Mesenchymal stem cell (in vitro differentiated cells and primary cell): Measurements from ENCODE around the gene SMAD6.

Source experiments
- DNase-seq: peaks from one replicate; pipeline ENCODE4 v3.0.0-alpha.2; 2013
- H2AFZ ChIP-seq: one replicate; pipeline ENCODE4 v1.6.1; 2013; ENCODE audit warnings: low read depth, mild to moderate bottlenecking, control low read depth, inconsistent platforms, low read length, moderate library complexity
- H2AK5ac ChIP-seq: 2 replicates; pipeline ENCODE4 v1.6.1; 2013; ENCODE audit warnings: low read length, moderate library complexity, mild to moderate bottlenecking, inconsistent platforms; ENCODE audit not compliant: severe bottlenecking
- H2BK120ac ChIP-seq: one replicate; pipeline ENCODE4 v1.6.1; 2013; ENCODE audit warnings: low read depth, mild to moderate bottlenecking, inconsistent platforms, low read length, moderate library complexity
- H2BK12ac ChIP-seq, 2 experiments: one replicate each; pipeline ENCODE4 v1.6.1; 2013; ENCODE audit warnings: inconsistent platforms in 2 of 2, low read length in 2 of 2, mild to moderate bottlenecking in 2 of 2, moderate library complexity in 2 of 2, control low read depth in 1 of 2
- H2BK15ac ChIP-seq: one replicate; pipeline ENCODE4 v1.6.1; 2013; ENCODE audit warnings: mild to moderate bottlenecking, low read depth, inconsistent platforms; ENCODE audit not compliant: poor library complexity, severe bottlenecking
- H2BK5ac ChIP-seq: 2 replicates; pipeline ENCODE4 v1.6.1; 2013; ENCODE audit warnings: low read depth, mild to moderate bottlenecking, low read length, control low read depth, inconsistent platforms; ENCODE audit not compliant: poor library complexity, severe bottlenecking
- H3K14ac ChIP-seq, 2 experiments: one replicate each; pipeline ENCODE4 v1.6.1; 2013; ENCODE audit warnings: inconsistent platforms in 2 of 2, low read length in 2 of 2, control low read depth in 1 of 2, mild to moderate bottlenecking in 1 of 2, moderate library complexity in 1 of 2
- H3K18ac ChIP-seq, 2 experiments: one replicate each; pipeline ENCODE4 v1.6.1; 2013; ENCODE audit warnings: inconsistent platforms in 2 of 2, low read length in 2 of 2, control low read depth in 1 of 2, low read depth in 1 of 2, mild to moderate bottlenecking in 1 of 2
- H3K23ac ChIP-seq, 2 experiments: one replicate each; pipeline ENCODE4 v1.6.1; 2013; ENCODE audit warnings: inconsistent platforms in 2 of 2, low read length in 2 of 2, mild to moderate bottlenecking in 2 of 2, moderate library complexity in 2 of 2, control low read depth in 1 of 2
- H3K27ac ChIP-seq: 2 replicates; pipeline ENCODE4 v1.5.1; 2013; ENCODE audit warnings: mild to moderate bottlenecking, moderate library complexity, low read length, control low read depth, inconsistent platforms; ENCODE audit not compliant: poor library complexity, severe bottlenecking
- H3K27me3 ChIP-seq, 2 experiments: 2 replicates each; pipeline versions ENCODE4 v1.6.1 to v1.7.0; 2013; ENCODE audit warnings: low read length in 2 of 2, mild to moderate bottlenecking in 2 of 2, moderate library complexity in 2 of 2, control low read depth in 1 of 2, inconsistent platforms in 1 of 2; ENCODE audit not compliant: control insufficient read depth in 1 of 2, insufficient read depth in 1 of 2
- H3K36me3 ChIP-seq, 2 experiments: 2 replicates each; pipeline versions ENCODE4 v1.6.1 to v1.7.0; 2013; ENCODE audit warnings: low read length in 2 of 2, control low read depth in 1 of 2, inconsistent platforms in 1 of 2, low read depth in 1 of 2, mild to moderate bottlenecking in 1 of 2; ENCODE audit not compliant: insufficient read depth in 2 of 2, control insufficient read depth in 1 of 2
- H3K4ac ChIP-seq, 2 experiments: one replicate each; pipeline ENCODE4 v1.6.1; 2013; ENCODE audit warnings: inconsistent platforms in 2 of 2, low read length in 2 of 2, mild to moderate bottlenecking in 2 of 2, moderate library complexity in 2 of 2, control low read depth in 1 of 2, low read depth in 1 of 2
- H3K4me1 ChIP-seq: 2 replicates; pipeline ENCODE4 v1.6.1; 2013; ENCODE audit warnings: low read depth, low read length, control low read depth; ENCODE audit not compliant: control insufficient read depth, insufficient read depth
- H3K4me2 ChIP-seq: 2 replicates; pipeline ENCODE4 v1.6.1; 2013; ENCODE audit warnings: low read length, mild to moderate bottlenecking, inconsistent platforms; ENCODE audit not compliant: poor library complexity, severe bottlenecking
- H3K4me3 ChIP-seq, 2 experiments: 2 replicates each; pipeline versions ENCODE4 v1.5.1 to v1.7.0; 2013; ENCODE audit warnings: low read length in 2 of 2, mild to moderate bottlenecking in 2 of 2, control low read depth in 1 of 2, low read depth in 1 of 2; ENCODE audit not compliant: insufficient read depth in 1 of 2
- H3K79me1 ChIP-seq: replicated peaks from 2 replicates; pipeline ENCODE4 v1.6.1; 2013; ENCODE audit warnings: mild to moderate bottlenecking, control low read depth, low read length, inconsistent platforms; ENCODE audit not compliant: poor library complexity, severe bottlenecking
- H3K9ac ChIP-seq: 2 replicates; pipeline ENCODE4 v1.7.0; 2013; ENCODE audit warnings: mild to moderate bottlenecking, low read length, moderate library complexity
- H3K9me3 ChIP-seq: 2 replicates; pipeline ENCODE4 v1.7.0; 2013; ENCODE audit warnings: mild to moderate bottlenecking, low read length; ENCODE audit not compliant: control insufficient read depth
- H4K8ac ChIP-seq: one replicate; pipeline ENCODE4 v1.6.1; 2013; ENCODE audit warnings: inconsistent platforms, mild to moderate bottlenecking, low read length, moderate library complexity
- H4K91ac ChIP-seq: one replicate; pipeline ENCODE4 v1.6.1; 2013; ENCODE audit warnings: mild to moderate bottlenecking, low read length, inconsistent platforms
- WGBS: methylation state at CpG from one replicate; pipeline ENCODE4 v1.1.7; 2013; ENCODE audit warnings: mixed read lengths; 5-methylcytosine and 5-hydroxymethylcytosine counted together

SMAD6 gene

DNA sequence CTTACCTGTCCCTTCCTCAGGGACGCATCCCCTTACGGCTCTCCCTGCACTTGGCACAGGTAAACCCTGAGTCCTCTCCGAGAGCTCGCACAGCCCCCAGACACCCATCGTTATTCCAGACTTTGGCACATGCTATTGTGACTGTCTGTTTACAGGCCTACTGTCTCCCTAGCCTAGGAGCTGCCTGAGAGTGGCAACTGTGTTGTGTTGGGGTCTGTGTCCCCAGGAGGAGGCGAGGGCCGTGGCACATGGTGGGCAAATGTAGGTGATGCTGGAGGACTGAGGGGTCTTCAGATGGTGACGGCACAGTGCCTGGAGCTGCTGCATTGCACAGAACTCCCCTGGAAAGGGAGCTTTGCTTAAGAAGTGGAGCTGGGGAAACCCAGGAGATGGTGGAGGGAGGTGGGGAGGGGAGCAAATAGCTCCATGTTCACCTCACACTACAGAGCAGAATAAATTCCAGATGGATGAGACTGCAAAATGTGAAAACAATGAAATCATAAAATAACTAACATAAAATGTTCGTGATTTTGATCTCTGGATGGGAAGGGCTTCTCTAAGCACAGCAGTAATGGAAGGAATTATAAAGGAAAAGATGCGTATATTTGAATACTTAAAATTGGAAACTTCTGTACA lies 96.5 kb downstream of the SMAD6 start:
- Histone ChIP-seq H2BK15ac (peak overlapping the region; percentile 26), H3K9ac (peak overlapping the region; percentile 77), H3K4me1 (peaks cover 25% of the 10 kb centered on the region), H3K4me2 (no peak overlapping the region), H3K14ac (peak overlapping the region in 1 of 2 experiments; percentile 53), H3K27ac (peak overlapping the region; percentile 39), H2AK5ac (peak overlapping the region; percentile 46), H3K36me3 (no peaks in the 10 kb centered on the region), H3K4ac (peak overlapping the region in 1 of 2 experiments; percentile 40), H3K79me1 (no peaks in the 10 kb centered on the region), H2BK12ac (peak overlapping the region; percentile 34 to 65), H3K9me3 (no peaks in the 10 kb centered on the region), H3K23ac (peak overlapping the region in 1 of 2 experiments; percentile 84), H3K4me3 (no peak overlapping the region), H2BK120ac (no peak overlapping the region), H4K91ac (peak overlapping the region; percentile 19), H3K18ac (peak overlapping the region in 1 of 2 experiments; percentile 7), H2AFZ (peak overlapping the region; percentile 72), H3K27me3 (no peaks in the 10 kb centered on the region), H4K8ac (peak overlapping the region; percentile 59), H2BK5ac (peak overlapping the region; percentile 39)
- WGBS, result 95% methylated on average over 8 of the region's 10 CpGs
- DNase-seq, result no peak

- Histone ChIP-seq H3K18ac (no peak overlapping the region), H2BK120ac (no peak overlapping the region)
Measured at GRCh38 chr15:66799242-66799641, 97.2 kb downstream of the SMAD6 start.

GRCh38 chr15:66800584-66801235 lies 98.7 kb downstream of the SMAD6 start:
- DNase-seq, result no peak
- Histone ChIP-seq H3K14ac (peak overlapping the region in 1 of 2 experiments; percentile 53), H2AFZ (no peak overlapping the region), H3K4me3 (no peak overlapping the region), H2BK5ac (no peak overlapping the region), H3K9ac (peak overlapping the region; percentile 48), H3K79me1 (no peaks in the 10 kb centered on the region), H4K8ac (peak overlapping the region; percentile 66), H3K27ac (no peak overlapping the region), H3K4me2 (no peak overlapping the region), H4K91ac (peak overlapping the region; percentile 85), H3K18ac (peak overlapping the region; percentile 46 to 55), H2BK120ac (peak overlapping the region; percentile 87), H2BK15ac (peak overlapping the region; percentile 91), H3K4ac (peak overlapping the region; percentile 36 to 60), H3K36me3 (no peaks in the 10 kb centered on the region), H3K9me3 (no peaks in the 10 kb centered on the region), H2AK5ac (peak overlapping the region; percentile 47), H3K23ac (peak overlapping the region in 1 of 2 experiments; percentile 40), H3K27me3 (no peaks in the 10 kb centered on the region), H2BK12ac (peak overlapping the region; percentile 29 to 91), H3K4me1 (peaks cover 31% of the 10 kb centered on the region)
- 88% methylated on average over 11 of the region's 11 CpGs for WGBS

More at GRCh38 chr15:66799242-66799641, 97.2 kb downstream of the SMAD6 start:
- H3K9me3 ChIP-seq, result no peaks in the 10 kb centered on the region
- peaks cover 30% of the 10 kb centered on the region for H3K4me1 ChIP-seq
- H2BK5ac ChIP-seq, result no peak overlapping the region
- no peak overlapping the region for H3K14ac ChIP-seq
- peak overlapping the region; percentile 77 for H3K9ac ChIP-seq
- H2AFZ ChIP-seq, result no peak overlapping the region
- no peak for DNase-seq
- no peaks in the 10 kb centered on the region for H3K27me3 ChIP-seq
- H2AK5ac ChIP-seq, result no peak overlapping the region
- no peak overlapping the region for H2BK12ac ChIP-seq
- no peak overlapping the region for H4K8ac ChIP-seq
- no peak overlapping the region for H3K4me2 ChIP-seq
- no peak overlapping the region for H3K4ac ChIP-seq
- no peak overlapping the region for H3K23ac ChIP-seq
- no peak overlapping the region for H2BK15ac ChIP-seq
- no peak overlapping the region for H4K91ac ChIP-seq
- WGBS, result 96% methylated on average over 3 of the region's 4 CpGs
- peak overlapping the region; percentile 24 for H3K27ac ChIP-seq
- H3K79me1 ChIP-seq, result no peaks in the 10 kb centered on the region
- H3K36me3 ChIP-seq, result no peaks in the 10 kb centered on the region
- no peak overlapping the region for H3K4me3 ChIP-seq

GRCh38 chr15:66801266-66801665 lies 99.2 kb downstream of the SMAD6 start:
- no peaks in the 10 kb centered on the region for H3K79me1 ChIP-seq
- WGBS, result 100% methylated on average over 1 of the region's 3 CpGs
- H3K9me3 ChIP-seq, result no peaks in the 10 kb centered on the region
- peaks cover 31% of the 10 kb centered on the region for H3K4me1 ChIP-seq
- no peak overlapping the region for H3K27ac ChIP-seq
- no peak overlapping the region for H2AFZ ChIP-seq
- no peak overlapping the region for H4K8ac ChIP-seq
- no peak overlapping the region for H2BK5ac ChIP-seq
- no peak overlapping the region for H2BK15ac ChIP-seq
- H3K4me3 ChIP-seq, result no peak overlapping the region
- H3K27me3 ChIP-seq, result no peaks in the 10 kb centered on the region
- peak overlapping the region; percentile 90 for H3K9ac ChIP-seq
- H3K23ac ChIP-seq, result no peak overlapping the region
- H3K4ac ChIP-seq, result no peak overlapping the region
- no peak for DNase-seq
- H4K91ac ChIP-seq, result no peak overlapping the region
- peak overlapping the region in 1 of 2 experiments; percentile 29 for H2BK12ac ChIP-seq
- peak overlapping the region; percentile 19 for H2BK120ac ChIP-seq
- no peak overlapping the region for H3K18ac ChIP-seq
- H3K14ac ChIP-seq, result no peak overlapping the region
- no peak overlapping the region for H3K4me2 ChIP-seq
- H2AK5ac ChIP-seq, result peak overlapping the region; percentile 47
- H3K36me3 ChIP-seq, result no peaks in the 10 kb centered on the region
